ENCODE results near the gene ANXA2.

GRCh38 chr15:60324706-60325438 lies 72.9 kb downstream of the ANXA2 start:
- TF ChIP-seq, protein P1, sequence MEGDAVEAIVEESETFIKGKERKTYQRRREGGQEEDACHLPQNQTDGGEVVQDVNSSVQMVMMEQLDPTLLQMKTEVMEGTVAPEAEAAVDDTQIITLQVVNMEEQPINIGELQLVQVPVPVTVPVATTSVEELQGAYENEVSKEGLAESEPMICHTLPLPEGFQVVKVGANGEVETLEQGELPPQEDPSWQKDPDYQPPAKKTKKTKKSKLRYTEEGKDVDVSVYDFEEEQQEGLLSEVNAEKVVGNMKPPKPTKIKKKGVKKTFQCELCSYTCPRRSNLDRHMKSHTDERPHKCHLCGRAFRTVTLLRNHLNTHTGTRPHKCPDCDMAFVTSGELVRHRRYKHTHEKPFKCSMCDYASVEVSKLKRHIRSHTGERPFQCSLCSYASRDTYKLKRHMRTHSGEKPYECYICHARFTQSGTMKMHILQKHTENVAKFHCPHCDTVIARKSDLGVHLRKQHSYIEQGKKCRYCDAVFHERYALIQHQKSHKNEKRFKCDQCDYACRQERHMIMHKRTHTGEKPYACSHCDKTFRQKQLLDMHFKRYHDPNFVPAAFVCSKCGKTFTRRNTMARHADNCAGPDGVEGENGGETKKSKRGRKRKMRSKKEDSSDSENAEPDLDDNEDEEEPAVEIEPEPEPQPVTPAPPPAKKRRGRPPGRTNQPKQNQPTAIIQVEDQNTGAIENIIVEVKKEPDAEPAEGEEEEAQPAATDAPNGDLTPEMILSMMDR (IDR thresholded peaks at IDR 0.05) = no peak
- TF ChIP-seq POLR2AphosphoS5 (IDR thresholded peaks at IDR 0.05) (no peak), POLR2A (IDR thresholded peaks at IDR 0.05) (no peak)

Measured in transverse colon (tissue), 4 donors.